ENCODE measurements around the gene KRT37.

- no peak for TF ChIP-seq CTCF (IDR thresholded peaks at IDR 0.05)
- TF ChIP-seq POLR2AphosphoS5 (IDR thresholded peaks at IDR 0.05; ENCODE audit: low read depth, low read length), result no peak
- no peak for TF ChIP-seq SIN3A (IDR thresholded peaks at IDR 0.05; ENCODE audit: borderline replicate concordance, insufficient read depth, low read depth, low read length)
These were observed 30.9 kb upstream of the KRT37 start for GRCh38 chr17:41455236-41455635.
